HCT116 (cell line): ENCODE data around the gene ADD2.
"Not testable (repeated sequence)": the region's sequence is repeated elsewhere in the genome, so short reads cannot be mapped to it uniquely, and the experiment has no call there.

Experiments used
- CEBPB ChIP-seq: IDR thresholded peaks from 2 replicates; pipeline ENCODE4 v1.6.1; 2012; ENCODE audit warnings: low read depth
- CTCF ChIP-seq, 3 experiments: fragments of 200-600 bp in 1 of 3; sonication (generic) in 1 of 3; IDR thresholded peaks in 2 of 3; conservative IDR thresholded peaks in 1 of 3; 2 replicates each; pipeline ENCODE4 v1.5.1; 2012 to 2017; ENCODE audit warnings: low read depth in 2 of 3, low read length in 2 of 3, antibody characterized with exemption in 1 of 3, borderline replicate concordance in 1 of 3, control low read depth in 1 of 3, mild to moderate bottlenecking in 1 of 3, mixed read lengths in 1 of 3, mixed run types in 1 of 3, moderate library complexity in 1 of 3; ENCODE audit not compliant: insufficient read depth in 1 of 3
- EZH2 ChIP-seq: fragments of 200-600 bp; sonication (generic); IDR thresholded peaks from 2 replicates; pipeline ENCODE4 v1.6.1; 2017; ENCODE audit warnings: antibody characterized with exemption, mixed run types
- EZH2phosphoT487 ChIP-seq: fragments of 200-600 bp; IDR thresholded peaks from 2 replicates; pipeline ENCODE4 v1.6.1; 2018; ENCODE audit warnings: antibody characterized with exemption, borderline replicate concordance
- POLR2A ChIP-seq: IDR thresholded peaks from 2 replicates; pipeline ENCODE4 v1.7.0; 2011; ENCODE audit warnings: borderline replicate concordance; ENCODE audit not compliant: insufficient read depth, insufficient read length; ENCODE audit errors: extremely low read depth
- POLR2AphosphoS5 ChIP-seq: IDR thresholded peaks from 2 replicates; pipeline ENCODE4 v1.6.1; 2011; ENCODE audit warnings: mild to moderate bottlenecking, low read depth, low read length, moderate library complexity
- SIN3A ChIP-seq: IDR thresholded peaks from 2 replicates; pipeline ENCODE4 v1.6.1; 2012; ENCODE audit warnings: low read depth
- SP1 ChIP-seq: IDR thresholded peaks from 2 replicates; pipeline ENCODE4 v1.6.1; 2012; ENCODE audit warnings: low read depth

DNA sequence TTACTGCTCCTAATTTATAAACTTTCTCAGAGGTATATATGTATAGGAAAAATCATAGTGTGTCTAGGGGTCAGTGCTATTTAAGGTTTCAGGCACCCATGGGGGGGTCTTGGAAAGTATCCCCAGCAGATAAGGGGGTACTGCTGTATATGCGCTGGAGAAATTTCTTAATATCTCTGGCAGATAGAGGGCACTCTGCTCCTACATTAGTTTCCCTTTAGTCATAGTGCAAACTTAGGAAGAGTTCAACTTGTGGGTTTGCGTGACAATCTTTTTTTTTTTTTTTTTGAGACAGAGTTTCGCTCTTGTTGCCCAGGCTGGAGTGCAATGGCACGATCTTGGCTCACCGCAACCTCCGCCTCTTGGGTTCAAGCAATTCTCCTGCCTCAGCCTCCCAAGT, 112.8 kb downstream of the ADD2 start:
- peak; percentile 44 to 58 (median 56); a peak in 5 of 6 replicates for TF ChIP-seq CTCF (IDR thresholded peaks at IDR 0.05 in 2 of 3, conservative IDR thresholded peaks at IDR 0.05 in 1 of 3; ENCODE audit: borderline replicate concordance in 1 of 3, insufficient read depth in 1 of 3, low read depth in 2 of 3, low read length in 2 of 3)
- TF ChIP-seq EZH2phosphoT487, POLR2AphosphoS5, POLR2A, EZH2, CEBPB, SIN3A, SP1: not testable (repeated sequence)
